GM21515 (cell line): ENCODE measurements around the gene AHCYL2.

Source experiments
- ATAC-seq: cut with Tn5 transposase; IDR thresholded peaks from one replicate; pipeline ENCODE4 v1.9.1; 2021; ENCODE audit not compliant: unreplicated experiment

AHCYL2 gene

DNA sequence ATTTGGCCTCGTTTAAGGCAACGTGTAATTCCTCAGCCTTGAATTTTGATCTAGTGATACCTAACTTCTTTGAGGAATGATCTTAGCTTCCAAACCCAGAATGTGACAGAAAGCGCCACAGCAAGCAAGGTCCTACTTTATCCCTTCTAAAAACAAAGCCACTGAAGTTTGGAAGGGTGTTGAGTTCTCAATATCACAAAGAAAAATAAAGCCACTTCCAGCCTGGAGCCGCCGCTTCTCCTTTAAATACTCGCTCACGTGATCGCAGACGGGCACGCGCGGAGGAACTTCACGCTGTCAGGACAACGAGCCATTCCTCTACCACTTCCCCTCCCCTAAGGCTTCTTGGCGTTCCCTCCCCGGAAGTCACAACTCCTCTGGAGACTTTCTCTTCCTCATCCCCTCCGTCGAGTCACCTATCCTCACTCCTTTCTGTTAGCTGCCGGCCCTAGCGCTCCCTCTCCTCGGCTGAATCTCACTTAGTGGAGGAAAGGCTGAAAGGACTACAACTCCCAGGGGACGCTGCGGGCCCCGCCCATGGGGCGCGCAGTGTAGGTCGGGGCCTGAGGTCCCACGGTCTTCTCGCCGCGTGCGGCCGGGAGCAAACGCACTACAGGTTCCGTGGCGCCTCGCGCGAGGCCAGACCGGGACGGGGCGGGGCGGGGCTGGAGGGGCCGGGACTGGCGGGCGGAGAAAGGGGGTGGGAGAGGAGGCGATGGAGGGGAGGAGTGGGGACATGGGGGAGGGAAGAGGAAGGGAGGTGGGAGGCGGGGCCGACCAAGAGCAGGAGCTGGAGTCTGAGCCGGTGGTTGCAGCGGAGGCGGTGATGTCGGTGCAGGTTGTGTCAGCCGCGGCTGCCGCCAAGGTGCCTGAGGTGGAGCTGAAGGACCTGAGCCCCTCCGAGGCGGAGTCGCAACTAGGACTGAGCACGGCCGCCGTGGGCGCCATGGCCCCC, at the start of gene AHCYL2:
Gene AHCYL2, plus strand, starts transcription at position 780 of the 955 bp plus-strand sequence.
- peak; percentile 89 for ATAC-seq

DNA sequence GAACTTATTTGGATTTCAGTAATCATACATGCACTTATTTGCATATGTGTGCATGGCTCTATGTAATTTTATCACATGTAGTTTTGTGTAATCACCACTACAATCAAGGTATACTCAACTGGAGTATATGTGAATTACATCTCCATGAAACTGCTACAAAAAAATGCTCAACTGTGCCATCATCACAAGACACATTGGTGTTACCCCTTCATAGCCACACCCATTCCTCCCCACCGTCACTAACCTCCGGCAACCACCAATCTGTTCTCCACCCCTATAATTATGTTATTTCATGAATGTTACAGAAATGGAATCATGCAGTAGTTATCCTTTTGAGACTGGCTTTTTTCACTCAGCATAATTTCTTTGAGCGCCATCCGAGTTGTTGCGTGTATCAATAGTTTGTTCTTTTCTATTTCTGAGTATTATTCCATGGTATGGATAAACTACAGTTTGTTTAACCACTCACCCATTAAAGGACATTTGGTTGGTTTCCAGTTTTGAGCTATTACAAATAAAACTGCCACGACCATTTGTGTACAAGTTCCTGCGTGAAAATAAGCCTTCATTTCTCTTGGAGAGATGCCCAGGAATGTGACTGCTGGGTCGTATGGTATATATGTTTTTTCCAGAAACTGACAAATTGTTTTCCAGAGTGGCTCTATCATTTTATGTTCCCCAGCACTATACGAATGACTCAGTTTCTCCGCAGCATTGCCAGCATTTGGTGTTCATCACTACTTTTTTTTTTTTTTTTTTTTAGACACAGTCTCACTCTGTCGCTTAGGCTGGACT, 47.7 kb upstream of the AHCYL2 start:
- ATAC-seq, result no peak

DNA sequence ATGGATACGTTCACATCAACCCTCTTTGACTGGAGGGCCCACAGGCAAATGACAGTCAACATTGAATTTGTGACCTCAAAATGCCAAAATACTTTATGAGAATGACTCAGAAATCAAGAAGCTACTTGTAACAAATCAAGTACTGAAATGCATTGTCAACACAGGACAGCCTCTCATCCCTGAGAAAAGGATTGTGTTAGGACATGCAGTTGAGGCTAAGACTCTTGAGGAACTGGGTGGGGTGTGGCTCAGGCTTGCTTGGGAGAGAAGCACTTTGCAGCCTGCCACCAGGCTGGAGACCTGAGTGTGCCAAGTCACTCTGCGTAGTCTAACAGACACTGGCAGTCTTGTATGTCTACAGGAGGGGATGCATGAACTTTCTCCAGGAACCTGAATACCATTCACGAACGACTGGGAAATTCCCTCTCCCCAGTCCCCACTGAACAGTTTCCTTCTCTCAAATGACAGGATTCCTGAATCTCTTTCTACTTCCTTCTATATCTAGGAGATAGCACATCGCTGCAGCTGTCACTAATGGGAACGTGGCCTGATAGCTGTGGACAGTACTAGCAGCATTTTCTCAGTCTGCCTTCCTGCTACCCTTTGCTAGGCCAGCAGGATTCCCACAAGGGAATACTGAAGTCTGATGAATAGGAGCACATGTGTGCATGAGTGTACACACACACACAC, 39.7 kb upstream of the AHCYL2 start:
- ATAC-seq, result no peak

DNA sequence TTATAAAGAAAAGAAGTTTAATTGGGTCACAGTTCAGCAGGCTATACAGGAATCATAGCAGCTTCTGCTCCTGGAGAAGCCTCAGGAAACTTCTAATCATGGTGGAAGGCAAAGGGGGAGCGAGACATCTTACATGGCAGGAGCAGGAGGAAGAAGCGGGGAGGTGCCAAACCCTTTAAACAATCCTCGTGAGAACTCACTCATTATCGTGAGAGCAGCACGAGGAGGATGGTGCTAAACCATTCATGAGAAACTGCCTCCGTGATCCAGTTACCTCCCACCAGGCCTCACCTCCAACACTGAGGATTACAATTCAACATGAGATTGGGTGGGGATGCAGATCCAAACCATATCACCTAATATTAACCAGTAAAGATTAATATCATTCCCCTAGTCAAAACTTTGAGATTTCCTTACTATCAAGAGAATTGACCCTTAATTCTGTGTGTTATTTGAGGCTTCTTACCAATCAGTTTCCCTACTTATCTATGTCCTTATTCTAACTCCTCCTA, 38.0 kb upstream of the AHCYL2 start:
- no peak for ATAC-seq

DNA sequence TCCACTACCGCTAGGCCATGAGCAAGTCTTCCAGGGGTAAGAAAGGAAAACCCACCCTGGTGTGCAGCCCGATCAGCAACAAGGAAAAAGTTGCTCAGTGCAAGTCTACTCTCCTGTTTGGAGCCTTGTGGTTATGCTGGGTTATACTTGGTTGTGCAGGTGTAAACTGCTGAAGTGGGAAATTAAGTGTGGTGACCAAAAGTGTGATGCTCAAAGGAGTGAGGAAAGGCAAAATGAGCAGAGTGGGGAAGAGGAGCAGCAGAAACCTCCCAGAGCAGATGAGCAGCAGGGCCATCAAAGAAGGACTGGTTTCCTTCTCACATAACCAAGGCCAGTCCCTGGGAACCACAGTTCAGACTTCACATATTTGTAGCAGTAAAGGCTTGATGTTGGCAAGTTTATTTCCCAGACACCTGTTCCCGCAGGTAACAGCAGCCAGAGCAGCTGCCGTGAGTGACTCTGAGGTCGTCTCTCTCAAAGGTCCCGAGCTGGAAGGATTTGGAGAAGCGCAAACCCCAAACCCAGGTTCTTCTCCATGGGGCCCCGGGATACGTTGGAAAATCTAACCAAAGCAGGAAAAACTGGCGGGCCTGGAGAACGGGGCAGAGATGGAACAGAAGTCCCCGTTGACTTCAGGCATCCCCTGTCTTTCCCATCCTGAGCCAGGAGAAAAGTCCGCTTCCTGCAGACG, 37.0 kb upstream of the AHCYL2 start:
- no peak for ATAC-seq

DNA sequence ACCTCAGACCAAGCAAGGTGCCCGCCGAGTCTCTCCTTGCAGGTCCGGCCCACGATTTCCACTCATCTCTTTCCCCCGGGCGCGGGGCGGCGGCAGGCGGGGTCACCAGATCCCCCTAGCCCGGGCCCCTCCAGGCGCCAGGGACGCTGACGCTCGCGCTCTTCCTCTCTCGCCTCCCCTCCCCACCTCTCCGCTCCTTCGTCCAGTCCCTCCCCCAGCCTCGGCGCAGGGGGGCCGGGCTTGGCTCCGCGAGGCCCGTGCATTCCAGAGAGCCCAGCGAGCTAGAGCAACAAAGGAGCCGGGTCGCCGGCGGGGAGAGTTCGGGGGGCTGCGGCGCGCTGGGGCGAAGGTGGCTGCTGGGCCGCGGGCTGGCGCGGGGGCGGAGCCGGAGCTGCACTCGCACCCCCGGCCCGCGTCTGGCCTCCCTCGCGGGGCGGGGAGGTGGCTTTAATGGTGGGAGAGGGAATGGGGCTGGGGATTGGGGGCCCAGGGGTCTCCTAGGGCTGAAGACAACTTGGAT, 36.4 kb upstream of the AHCYL2 start, which contains the start of gene SMO:
Gene SMO, plus strand, starts transcription at position 262 of the 520 bp plus-strand sequence. CDS start 519 bp downstream, outside the sequence.
- no peak for ATAC-seq

DNA sequence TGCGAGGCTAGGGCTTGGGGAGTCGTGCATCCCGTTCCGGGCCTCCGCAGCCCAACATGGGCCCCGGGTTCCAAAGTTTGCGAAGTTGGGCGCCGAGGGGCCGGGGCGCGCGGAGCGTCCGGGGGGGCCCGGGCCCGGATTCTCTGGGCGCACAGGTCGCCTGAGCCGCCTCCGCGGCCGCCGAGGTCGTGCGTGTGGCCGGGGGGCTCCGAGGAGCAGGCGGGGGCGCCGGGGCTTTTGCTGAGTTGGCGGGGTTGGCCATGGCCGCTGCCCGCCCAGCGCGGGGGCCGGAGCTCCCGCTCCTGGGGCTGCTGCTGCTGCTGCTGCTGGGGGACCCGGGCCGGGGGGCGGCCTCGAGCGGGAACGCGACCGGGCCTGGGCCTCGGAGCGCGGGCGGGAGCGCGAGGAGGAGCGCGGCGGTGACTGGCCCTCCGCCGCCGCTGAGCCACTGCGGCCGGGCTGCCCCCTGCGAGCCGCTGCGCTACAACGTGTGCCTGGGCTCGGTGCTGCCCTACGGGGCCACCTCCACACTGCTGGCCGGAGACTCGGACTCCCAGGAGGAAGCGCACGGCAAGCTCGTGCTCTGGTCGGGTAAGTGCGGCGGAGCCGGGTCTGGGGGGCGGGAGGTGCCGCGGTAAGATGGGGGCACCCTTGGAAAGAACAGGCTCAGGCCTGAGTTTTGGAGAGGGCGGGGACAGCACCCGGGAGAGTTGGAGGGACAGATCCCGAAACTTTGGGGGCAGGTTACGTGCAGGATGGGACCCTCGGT, 35.8 kb upstream of the AHCYL2 start:
- no peak for ATAC-seq

DNA sequence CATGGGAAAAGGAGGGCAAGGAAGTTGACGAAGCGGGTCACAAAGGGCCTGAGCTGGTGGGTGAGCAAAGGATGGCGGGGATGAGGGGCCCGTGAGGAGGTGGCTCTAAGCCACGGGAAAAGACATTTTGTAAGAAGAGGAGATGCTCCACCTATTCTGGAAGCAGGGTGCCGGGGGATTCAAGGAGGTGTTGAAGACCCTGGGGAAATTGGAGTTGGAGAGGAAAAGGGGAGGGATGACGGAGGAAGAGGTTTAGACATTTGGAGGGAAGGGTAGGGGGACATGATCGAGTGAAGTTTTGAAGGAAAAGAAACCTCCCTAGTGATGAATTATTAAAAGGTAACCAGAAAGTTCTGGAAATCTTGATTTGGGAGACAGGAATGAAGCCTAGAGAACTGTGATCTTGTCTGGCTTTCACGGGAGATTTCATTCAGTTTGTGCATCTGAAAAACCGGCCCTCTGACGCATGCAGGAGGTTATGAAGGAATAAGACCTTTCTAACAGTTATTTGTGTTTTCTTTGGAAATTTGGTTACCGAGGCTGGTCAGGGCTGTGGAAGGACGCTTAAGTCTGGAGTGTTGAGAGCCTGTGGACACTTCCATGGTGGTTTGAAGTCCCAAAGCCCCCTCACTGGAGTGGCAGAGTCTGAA, 35.0 kb upstream of the AHCYL2 start:
- no peak for ATAC-seq

DNA sequence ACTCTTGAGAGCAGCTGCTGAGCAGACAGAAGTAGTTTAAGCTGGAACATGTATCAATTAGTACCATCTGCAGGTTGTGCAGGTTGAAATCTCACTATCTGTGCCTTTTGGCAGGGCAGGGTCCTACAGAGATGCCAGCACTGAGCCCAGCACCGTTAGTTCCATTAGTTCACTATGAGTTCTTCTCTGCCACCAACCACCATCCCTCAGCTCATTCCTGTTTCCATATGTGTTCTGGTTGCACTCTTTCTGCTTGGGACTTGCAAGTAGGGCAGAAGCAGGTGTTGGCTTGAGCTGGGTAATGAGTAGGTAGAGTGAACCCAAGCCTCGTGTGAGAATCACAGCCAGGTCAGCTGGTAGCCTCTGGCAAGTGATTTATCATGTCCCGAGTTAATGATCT, 33.6 kb upstream of the AHCYL2 start:
- ATAC-seq, result no peak

DNA sequence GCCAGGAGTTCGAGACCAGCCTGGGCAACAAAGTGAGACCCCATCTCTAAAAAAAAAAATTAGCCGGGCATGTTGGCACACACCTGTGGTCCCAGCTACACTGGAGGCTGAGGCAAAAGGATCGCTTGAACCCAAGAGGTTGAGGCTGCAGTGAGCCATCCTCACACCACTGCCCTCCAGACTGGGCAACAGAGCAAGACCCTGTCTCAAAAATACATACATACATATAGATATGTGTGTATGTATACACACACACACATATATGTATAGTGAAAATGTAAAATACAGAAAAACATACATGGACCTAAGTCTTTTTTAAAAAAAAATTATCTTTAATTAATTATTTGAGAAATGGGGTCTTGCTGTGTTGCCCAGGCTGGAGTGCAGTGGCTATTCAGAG, 30.9 kb upstream of the AHCYL2 start:
- ATAC-seq, result no peak

DNA sequence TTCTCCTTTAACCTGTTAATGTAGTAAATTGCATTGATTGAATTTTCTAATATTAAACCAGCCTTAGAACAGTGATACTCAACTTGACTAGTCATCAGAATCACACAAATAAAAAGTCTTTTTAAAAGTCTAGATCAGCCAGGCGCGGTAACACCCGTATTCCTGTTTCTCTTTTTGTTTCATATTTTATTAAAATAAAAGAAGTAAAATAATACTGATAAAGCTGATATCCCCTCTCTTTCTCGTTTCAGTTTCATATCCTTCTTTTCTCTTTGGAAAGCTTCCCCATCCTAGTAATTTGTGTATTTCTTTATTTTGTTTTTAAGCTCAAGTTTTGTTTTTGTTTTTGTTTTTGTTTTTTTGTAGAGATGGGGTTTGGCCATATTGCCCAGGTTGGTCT, 27.1 kb upstream of the AHCYL2 start:
- ATAC-seq, result no peak

DNA sequence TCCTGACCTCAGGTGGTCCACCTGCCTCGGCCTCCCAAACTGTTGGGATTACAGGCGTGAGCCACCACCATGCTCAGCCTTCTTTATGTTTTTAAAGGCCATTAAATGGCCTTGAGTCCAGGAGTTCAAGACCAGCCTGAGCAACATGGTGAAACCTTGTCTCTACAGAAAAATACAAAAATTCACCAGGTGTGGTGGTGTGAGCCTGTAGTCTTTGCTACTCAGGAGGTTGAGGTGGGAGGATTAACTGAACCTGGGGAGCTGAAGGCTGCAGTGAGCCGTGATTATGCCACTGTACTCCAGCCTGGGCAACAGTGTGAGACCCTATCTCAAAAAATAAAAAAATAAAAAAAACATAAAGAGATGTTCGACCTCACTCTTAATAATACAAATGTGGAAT, 25.4 kb upstream of the AHCYL2 start:
- no peak for ATAC-seq

DNA sequence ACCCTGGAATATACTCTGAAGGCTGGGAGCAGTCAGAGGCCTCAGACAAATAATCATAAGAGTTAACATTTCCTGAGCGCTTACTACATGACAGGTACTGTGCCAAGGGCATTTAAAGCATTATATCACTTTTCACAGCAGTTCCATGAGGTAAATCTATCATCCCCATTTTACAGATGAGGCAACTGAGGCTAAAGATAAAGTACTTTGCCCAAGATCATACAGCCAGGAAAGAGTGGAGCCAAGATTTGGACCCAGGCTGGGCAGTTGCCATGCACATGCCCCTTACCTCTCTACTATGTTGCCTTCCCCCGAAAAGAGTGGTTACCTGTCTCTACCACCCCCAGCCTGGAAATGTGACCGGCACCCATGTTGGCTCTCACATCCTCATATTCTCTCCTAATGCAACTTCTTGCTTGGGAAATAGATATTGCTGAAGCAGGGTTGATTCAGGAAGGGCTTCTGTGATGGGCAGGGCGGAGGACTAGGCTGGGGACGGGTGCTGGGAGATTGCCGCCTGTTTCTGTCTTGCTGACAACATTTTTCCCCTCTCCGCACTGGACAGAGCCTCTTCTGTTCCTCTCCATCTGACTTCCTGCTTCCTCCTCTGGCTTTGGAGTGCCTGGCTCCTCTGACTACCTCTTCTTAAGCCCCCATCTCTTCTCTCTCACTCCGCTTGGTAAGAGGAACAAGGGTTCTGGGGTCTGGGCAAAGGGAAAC, 22.6 kb upstream of the AHCYL2 start:
- ATAC-seq, result no peak

DNA sequence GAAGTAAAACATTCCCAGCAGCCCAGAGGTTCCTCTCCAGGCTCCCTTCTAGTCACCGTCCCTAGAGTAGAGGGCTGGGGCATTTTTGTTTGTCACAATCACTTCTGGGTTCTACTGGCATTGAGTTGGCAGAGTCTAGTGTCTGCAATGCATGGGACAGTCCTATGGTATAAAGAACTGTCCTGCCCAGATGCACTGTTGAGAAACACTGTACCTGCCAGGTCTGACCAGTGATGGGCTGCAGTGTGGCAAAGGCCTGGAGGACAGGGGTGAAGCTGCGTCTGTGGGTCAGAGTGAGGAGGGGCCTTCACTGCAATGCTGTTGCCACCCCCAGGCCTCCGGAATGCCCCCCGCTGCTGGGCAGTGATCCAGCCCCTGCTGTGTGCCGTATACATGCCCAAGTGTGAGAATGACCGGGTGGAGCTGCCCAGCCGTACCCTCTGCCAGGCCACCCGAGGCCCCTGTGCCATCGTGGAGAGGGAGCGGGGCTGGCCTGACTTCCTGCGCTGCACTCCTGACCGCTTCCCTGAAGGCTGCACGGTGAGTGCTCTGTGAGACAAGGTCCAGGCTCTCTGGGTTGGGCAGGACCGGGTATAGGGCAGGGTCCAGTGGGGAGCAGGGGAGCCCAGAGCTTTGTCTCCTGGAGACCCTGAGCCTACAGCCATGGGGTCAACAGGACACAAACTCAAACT, 21.6 kb upstream of the AHCYL2 start:
- ATAC-seq, result no peak

DNA sequence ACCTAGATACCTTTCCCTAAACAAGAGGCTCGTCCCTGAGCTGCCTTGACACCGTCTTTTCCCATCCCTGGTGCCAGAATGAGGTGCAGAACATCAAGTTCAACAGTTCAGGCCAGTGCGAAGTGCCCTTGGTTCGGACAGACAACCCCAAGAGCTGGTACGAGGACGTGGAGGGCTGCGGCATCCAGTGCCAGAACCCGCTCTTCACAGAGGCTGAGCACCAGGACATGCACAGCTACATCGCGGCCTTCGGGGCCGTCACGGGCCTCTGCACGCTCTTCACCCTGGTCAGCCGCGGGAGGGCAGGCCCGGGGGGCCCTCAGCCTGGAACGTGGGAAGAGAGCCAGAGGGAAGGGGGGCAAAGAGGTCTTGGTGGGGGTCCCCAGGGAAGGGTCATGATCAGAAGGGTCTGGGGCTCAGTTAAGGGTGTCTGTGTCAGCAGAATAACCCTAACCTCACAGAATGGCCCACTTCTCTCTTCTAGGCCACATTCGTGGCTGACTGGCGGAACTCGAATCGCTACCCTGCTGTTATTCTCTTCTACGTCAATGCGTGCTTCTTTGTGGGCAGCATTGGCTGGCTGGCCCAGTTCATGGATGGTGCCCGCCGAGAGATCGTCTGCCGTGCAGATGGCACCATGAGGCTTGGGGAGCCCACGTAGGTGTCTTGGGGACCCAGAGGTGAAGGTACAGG, 19.6 kb upstream of the AHCYL2 start:
- ATAC-seq, result no peak

DNA sequence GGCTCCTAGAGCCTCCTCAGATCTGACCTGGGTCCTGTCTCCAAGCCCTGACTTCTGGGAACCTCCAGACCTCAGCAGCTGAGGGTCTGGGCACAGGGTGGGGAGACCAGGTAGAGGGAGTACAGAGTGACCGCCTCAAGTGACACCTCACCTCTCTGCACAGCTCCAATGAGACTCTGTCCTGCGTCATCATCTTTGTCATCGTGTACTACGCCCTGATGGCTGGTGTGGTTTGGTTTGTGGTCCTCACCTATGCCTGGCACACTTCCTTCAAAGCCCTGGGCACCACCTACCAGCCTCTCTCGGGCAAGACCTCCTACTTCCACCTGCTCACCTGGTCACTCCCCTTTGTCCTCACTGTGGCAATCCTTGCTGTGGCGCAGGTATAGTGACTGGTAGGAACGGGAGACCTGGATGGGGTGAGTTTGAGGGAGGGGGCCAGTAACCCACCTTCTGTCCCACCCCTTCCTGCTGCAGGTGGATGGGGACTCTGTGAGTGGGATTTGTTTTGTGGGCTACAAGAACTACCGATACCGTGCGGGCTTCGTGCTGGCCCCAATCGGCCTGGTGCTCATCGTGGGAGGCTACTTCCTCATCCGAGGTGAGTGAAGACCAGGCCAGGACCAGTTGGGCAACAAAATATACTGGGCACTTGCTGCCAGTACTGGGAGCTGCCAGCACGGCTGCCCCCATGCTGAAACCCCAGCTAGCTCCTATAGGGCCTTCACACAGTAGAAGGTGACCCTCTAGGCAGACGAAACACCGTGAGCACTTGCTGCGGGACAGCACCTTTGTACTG, 18.6 kb upstream of the AHCYL2 start:
- no peak for ATAC-seq
